ENCODE data around the gene SUCLA2.

The SUCLA2 gene

DNA sequence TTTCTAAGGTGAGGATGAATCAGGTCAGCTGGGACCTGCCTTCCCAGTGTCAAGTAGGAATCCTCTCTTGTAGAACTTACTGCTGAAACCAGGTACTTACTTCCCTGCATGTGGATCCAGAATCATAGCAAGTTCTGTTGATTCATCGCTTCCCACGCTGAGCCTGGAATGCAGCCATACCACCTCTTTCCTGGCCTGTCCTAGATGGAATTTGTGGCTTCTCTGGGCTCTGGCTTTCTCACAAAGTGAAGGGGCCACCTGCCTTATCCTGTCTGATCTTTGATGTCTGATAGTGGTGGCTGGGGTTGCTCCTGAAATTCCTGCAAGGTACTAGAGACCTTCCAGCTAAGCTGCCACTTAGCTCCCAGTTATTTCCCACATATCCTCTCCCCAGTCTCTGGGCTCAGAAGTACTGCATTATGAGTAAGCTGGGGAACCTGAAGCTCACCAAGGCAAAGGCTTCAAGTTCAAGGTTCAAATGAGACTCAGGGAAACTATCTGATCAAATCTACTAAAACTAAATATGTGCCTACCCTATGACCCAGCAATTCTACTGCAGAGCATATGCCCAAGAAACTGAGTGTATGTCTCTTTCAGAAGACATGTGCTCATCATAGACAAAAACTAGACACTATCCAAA is 103.5 kb downstream of the SUCLA2 start:
- no peak for DNase-seq

- DNase-seq: no peak
Measured at GRCh38 chr13:47896546-47896945, 104.5 kb downstream of the SUCLA2 start.

GRCh38 chr13:47896111-47896510 is 105.0 kb downstream of the SUCLA2 start:
- DNase-seq: no peak

DNA sequence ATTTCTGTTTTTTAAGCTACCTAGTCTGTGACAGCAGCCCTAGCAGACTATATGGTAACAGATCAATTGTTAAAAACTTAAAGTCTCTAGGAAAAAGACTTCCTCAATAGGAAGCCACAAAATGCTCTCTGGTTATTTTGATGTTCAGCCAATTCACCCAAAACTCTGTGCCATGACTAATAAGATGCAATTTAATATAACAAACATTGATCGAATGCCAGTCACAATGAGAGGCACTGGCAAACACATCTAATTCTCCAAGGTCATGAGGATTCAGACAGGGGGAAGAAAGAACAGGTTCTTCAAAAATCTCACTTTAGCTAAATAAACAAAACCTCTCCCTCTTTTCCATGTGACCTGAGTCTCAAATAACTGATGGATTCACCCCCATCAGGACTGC is 107.5 kb downstream of the SUCLA2 start:
- DNase-seq: no peak

All from COR-L47 (cell line).